ENCODE measurements around the gene ERI3.
"Not testable (repeated sequence)": the region's sequence is repeated elsewhere in the genome, so short reads cannot be mapped to it uniquely, and the experiment has no call there.

ERI3 gene

DNA sequence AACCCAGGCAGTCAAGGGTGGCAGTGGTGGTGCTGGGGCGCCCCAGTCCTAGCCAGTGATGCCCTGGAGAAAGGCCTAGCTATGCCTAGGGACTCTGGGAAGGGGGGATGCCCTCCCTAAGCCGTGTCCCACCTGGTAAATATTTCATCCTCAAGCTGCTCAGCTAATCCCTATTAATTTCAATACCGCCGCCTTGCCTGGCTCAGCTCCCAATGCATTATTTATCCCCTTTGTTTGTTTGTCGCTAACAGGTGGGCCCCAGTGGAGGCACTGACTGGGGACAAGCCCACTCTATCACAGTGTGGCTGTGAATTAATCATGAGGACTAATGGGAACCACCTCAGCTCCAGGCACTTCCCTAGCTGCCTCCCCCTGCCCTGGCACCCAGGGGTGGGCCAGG is 119.2 kb downstream of the ERI3 start:
- no peak for DNase-seq

DNA sequence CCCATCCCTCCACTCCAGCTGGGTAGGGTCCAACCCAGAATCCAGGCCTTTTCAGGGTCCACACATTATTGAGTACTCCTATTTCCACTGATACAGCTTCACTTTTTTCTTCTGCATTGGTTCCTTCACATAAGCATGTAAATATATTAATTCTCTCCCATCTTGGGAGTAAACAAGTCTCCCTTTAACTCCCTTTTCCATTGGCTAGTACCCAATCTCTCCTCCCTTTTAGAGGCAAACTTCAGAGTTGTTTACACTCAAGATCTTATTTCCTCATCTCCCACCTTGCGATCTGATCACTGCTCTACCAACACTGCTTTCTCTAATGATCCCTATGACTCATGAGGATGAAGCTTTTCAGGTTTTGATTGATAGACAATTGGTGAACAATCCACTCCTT is 121.5 kb downstream of the ERI3 start:
- no peak for DNase-seq

DNA sequence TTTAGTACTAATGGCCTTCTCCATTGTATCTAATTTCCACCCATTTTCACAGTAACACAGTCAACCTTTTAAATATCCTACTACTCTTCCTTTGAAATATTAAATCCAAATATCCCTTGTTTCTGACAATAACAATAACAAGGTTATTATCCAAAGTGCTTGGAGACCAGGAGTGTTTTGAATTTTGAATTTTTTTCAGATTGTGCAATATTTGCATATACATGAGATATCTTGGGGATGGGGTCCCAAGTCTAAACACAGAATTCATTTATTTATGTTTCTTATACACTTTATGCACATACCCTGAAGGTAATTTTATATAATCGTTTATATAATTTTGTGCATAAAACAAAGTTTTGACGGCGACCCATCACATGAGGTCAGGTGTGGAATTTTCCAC is 124.3 kb downstream of the ERI3 start:
- DNase-seq = no peak

DNA sequence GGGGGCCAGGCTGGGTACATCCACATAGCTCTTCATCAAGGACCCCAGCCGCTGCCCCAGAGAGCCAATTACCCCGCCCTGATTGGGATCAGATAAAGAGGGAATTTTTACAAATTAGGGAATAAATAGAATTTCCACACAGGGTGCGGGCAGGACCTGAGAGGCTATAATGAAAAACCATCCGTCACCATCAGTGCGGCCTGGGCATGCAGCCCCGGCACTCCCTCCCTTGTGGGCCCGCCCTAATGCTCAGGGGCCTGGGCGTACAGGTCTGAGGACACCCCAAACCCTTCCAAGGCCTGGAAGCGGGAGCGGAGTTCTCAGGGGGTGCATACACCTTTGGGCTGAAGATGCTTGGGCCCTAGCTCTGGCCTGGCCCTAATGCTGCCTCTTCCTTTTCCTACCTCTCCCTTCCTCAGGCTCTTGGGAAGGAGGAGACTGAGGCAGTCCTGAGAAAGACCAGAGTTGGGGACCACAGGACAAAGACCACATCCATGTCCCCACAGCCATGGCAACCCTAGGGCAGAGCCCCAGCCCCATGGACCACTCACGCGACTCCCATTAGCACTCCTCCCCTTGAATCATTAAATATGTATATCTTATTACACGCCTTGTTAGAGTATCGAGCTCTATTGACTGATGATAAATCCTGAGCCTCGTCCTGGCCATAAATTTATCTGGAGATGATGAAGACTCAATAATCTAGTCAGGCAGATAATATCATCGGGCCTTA is 125.5 kb downstream of the ERI3 start:
- no peak for DNase-seq

DNA sequence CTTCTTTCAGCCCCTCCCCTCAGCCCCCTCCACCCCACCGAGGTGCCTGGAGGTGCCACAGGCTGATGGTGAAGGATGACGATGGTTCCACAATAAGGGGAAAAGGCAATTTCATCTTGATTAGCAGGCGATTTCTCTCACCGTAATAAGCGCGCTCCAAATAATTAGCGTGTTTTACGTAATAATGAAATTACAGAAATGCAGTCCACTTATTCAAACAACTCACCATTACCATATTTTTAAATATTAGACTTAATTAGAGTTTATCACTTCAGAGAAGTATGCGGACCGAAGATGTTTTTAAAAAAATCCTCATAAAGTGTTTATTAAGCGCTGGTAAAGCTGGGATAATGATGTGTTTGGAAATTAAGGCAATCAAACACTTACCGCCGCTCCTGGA is 126.8 kb downstream of the ERI3 start:
- no peak for DNase-seq

DNA sequence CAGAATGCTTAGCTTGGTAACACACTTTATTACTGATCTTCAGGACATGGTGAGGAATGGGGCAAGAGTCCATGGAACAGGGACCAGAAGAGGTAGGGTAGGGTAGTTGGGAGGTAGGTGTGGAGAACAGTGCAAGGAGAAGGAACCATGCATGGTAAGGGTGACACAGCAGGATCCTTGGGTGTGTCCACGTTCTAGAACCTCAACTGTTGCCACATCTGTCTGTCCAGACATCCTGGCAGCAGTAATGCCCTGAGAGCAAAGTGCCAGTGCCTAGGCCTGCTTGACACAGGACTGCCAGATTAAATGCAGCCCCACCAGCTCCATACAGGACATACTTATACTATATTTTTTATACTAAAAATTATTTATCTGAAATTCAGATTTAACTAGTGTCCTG is 127.8 kb downstream of the ERI3 start:
- DNase-seq = peak; percentile 83

DNA sequence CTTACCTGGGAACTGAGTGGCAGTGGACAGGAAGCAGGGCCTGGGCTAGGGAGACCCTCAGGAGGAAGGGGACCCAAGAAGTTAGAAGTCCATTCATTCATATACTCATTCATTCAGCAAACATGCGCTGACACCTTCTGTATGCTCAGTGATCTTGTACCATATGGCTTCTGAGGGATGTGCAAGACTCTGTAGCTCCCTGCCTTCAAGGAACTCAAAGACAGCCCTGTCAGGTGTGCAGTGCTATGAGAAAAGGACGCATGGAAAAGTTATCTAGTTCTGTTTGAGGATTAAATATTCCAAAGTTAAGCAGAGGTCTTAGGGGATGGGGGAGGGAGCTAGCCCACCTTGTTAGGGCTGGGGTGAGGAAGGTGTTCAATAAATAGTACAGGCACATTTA is 129.3 kb downstream of the ERI3 start:
- DNase-seq = no peak

DNA sequence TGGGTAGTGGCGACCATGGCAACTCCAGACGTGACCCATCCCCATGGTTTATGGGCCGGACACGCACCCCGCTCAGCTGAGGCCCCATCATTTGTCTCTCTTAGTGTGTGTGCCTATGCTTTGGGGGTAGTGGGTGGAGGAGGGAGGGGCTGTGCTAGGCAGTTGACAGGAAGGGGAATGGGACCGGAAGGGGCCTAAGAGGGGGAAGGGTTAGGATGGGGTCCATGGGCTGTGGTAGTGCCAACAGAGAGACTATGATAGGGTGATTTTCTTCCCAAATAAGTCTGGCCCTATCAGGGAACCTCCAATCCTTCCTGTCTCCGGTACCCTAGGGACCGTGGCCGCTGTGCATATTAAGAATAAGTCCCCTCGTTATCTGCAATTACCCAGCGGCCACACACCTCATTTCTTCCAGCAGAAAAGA is 131.9 kb downstream of the ERI3 start:
- peak; percentile 69 for DNase-seq

DNA sequence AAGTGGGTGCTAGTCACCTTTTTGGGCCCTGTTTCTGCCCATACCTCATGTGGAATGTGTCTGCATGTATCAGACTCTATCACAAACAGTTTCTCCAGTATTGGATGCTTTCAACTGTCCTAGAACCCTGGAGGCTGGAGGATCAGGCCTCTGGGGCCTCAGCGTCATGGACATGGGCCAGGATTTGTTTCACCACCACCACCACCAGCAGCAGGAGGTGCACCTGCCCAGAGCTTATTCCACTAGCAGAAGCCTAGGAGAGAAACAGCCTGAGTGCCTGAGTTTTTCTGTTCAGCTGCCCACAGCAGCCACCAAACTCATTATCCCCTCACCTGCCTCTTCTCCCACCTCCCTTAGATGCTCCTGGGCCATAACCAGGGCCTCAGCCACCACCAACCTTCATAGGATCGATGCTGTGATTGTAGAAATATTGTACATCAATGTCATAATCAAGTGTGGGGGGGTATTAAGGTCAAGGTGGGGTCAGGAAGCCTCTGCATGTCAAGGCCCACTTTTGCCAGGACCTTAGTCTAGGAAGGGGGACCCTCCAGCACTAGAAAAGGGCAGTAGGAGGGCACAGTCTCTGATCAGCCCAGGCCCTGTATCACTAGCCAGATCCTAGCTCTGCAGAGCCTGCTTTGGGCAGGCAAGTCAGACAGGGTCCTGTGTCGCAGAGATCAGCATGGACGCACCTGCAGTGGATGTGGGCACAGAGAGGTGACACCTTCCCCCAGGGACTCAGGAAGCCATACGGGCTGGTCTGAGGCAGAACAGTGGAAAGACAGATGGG is 132.5 kb downstream of the ERI3 start:
- no peak for DNase-seq

DNA sequence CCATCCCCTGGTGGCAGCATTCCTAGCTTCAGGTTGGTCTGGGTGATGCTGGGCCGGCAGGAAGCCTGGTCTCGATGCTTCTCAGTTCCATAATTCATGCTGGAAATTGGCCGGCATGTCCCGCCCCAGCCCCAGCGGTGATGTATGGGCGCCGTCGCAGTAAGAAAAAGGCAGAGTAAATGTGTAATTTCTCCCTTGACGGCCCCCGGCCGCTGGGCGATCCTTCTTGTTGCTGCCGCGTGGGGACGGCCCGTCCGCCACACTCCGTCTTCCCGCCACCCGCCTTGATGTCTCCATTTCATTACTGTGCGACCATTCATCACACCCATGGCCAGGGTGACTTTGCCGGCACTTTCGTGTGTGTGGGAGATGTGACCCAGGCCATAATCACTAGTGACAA is 133.3 kb downstream of the ERI3 start:
- no peak for DNase-seq

DNA sequence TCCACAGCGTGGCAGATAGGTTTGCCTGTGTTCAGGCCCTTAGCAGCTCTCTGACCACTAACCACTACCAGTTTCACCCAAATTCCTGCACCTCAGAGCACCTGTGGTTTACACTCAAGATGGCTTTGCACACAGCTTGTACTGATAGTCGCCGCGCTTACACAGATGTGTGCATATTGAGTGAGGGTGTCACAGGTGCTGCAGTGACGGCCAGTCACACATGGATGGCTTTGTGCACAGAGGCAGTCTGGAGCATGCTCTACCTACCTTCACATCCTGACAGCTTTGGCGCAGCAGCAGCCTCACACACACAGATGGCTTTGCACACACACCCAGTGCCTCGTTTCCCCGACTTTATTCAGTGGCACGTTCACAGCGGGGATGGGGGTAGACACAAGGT is 134.3 kb downstream of the ERI3 start:
- no peak for DNase-seq

DNA sequence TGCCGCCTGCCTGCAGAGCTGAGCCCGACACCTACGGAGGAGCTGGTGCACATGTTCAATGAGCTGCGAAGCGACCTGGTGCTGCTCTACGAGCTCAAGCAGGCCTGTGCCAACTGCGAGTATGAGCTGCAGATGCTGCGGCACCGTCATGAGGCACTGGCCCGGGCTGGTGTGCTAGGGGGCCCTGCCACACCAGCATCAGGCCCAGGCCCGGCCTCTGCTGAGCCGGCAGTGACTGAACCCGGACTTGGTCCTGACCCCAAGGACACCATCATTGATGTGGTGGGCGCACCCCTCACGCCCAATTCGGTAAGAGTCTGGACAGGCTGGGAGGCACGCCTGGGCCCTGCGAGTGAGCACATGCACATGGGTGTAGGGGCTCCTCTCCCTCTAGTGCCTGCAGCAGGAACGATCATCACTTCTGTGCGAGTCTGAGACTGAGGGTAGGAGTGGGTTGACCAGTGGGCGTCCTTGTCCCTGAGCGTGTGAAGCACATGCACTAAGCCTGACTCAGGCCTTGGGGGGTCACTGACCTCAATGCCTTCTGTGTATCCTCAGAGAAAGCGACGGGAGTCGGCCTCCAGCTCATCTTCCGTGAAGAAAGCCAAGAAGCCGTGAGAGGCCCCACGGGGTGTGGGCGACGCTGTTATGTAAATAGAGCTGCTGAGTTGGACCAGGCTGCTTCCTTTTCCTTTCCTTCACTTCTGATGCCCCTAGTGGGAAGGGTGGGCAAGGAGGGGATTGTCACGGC is 134.9 kb downstream of the ERI3 start:
- no peak for DNase-seq

DNA sequence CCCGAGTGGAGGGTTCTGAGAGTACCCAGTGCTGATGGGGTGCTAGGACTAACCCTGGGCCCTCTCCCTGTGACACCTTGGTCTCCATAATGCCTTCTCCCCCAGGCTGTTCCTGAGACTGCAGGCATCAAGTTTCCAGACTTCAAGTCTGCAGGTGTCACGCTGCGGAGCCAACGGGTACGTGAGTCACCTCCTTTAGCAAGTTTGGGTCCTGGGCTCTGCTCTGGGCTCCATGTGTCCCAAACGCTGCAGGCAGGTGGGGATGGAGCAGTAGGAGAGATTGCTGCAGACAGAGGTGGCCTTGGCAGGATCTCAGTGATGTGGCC is 135.8 kb downstream of the ERI3 start:
- no peak for DNase-seq

DNA sequence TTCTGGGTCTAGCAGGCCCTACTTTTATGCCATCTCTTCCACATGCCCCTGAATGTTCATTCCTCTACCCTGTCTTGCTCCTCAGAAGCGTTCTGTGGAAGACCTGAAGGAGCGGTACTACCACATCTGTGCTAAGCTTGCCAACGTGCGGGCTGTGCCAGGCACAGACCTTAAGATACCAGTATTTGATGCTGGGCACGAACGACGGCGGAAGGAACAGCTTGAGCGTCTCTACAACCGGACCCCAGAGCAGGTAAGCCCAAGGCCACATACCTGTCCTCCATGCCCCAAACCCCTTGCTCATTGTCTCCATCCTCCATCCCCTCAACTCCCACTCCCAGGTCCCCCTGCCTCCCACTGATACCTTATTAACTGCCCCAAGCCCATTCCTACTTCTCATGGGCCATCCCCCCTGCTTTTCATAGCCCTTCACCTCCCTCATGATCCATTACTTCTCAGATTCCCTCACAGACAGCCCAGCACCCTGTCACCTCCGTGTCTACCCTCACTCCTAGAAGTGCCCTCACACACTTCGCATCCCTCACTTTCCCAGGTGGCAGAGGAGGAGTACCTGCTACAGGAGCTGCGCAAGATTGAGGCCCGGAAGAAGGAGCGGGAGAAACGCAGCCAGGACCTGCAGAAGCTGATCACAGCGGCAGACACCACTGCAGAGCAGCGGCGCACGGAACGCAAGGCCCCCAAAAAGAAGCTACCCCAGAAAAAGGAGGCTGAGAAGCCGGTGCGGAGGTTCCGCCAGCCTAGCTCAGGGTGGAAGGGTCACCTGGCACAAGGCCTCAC is 136.4 kb downstream of the ERI3 start:
- DNase-seq = no peak

DNA sequence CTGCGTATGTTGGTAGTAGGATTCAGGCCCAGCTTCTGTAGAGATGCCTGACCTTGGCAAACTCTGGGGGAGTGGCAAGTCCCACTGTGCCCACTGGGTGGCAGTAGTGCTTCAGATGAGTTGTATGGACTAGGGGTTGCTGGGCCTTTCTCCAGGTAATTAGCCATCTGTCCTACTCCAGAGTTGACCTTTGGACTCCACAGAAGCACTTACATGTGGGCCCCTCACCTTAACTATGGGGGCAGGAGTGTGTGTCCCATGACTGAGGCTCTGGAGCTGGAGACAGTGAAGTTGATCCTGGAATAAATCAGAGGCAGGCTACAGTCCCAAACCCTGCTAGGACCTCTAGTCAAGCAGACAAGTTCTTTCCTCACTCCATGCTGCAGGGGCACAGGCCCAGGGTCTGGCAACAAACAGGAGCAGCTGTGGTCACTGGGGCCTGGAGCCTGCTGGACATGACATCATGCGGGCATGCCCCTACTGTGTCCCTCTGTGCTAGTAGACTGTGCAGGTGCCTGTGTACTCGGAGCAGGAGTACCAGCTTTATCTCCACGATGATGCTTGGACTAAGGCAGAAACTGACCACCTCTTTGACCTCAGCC is 137.1 kb downstream of the ERI3 start:
- DNase-seq = peak; percentile 87

DNA sequence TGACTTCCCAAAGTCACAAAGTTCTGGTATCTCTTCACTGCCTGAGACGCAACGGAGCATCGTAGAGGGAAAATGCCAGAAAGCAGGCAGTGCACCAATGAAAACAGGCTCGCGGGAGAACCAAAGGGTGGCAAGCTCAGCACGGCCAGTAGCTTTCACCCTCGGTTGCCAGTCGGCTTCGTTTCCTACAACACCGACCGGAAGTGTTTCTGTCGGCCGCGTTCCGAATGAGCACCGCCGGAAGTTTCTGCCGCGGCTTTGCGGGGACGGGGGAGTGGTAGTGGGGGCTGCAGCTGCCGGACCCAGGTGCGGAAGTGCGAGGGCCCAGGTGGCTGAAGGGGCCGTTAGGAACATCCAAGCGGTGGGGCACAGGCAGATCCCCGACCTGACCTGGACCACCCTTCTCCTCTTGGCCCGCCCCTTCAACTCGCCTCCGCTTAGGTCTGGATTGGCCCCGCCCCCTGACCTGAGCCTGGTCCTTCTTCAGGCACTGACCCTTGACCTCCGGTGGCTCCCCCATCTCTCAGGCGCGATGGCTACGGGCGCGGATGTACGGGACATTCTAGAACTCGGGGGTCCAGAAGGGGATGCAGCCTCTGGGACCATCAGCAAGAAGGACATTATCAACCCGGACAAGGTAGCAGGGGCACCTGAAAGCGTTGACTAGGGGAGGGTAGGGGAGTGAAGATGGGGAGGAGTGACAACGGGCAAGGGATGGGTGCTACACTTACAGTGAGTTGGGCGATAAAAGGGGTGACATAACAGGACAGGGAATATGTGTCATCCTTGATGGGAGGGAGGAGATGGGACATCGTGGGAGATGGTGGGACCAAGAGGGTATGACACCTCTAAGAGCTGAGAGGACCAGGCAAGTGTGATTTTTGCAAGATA is 141.6 kb downstream of the ERI3 start, which contains the start of gene DMAP1:
Gene DMAP1, plus strand, starts transcription at position 250 of the 891 bp plus-strand sequence. Its CDS starts 283 bp downstream, at position 533.
- peak; percentile 94 for DNase-seq

DNA sequence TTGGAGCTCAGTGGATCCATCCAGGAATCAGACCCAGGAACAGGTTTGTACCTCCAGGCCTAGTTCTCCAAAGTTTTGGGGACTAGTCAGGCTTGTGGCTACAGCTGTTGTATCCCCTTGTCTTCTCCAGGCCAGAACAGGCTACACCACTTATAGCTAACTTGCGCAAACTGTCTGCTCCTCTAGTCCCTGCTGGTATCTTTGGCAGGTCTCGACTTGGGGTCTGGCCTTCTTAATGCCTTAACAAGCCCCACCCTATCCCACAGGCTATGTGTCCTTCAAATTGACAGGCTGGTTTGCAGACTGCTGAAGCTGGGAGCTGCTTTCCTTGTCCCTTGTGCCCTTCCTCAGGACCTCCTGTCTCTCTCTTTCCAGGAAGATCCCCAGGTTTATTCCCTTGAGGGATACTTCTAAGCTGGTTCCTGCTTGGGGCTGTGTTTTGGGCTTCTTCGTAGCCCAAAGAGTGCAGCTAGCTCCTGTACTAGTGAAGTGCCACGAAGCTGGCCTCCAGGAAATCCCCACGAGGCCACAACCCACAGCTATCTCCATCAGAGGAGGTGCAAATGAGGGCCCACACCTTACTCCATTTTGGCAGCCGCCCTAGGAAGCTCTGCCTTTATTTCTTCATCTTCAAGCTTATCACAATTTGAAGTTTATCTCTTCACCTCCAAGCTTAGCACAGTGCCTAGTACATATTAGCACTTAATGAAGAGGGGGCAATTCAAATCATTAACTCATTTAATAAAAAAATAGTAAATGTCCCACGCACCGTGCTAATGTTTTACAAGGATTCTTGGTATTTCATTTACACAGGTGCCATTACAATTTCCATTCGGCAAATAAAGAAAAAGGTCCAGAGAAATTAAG is 142.5 kb downstream of the ERI3 start:
- DNase-seq = peak; percentile 34

DNA sequence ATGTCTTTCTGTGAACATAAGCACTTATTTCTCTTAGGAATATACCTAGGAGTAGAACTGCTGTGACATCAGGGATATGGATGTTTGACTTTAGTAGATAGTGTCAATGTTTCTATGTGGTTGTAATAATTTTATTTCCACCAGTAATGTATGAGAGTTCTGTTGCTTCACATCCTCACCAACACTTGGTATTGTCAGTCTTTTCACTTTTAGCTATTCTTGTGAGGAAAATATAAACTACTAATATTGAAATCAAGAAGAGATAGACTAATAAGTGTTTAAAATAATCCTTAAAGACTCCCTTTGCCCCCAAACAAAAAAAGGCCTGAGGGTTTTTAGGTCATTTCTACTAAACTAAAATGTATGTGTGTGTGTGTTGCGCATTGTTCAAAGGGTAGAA is 144.5 kb downstream of the ERI3 start:
- no peak for DNase-seq

DNA sequence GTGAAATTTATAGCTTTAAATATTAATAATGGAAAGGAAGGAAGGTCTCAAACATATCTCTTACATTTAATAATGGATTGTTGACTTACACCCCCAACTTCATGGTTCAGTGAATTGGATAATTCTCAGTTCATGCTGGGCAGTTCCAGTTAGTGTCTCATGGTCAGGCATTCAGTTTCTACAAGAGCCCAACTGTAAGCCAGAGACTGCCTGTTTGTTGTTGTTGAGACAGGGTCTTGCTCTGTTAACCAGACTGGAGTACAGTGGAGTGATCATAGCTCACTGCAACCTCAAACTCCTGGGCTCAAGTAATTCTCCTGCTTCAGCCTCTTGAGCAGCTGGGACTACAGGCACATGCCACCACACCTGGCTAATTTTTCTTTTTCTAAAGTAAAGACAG is 146.8 kb downstream of the ERI3 start:
- no peak for DNase-seq

DNA sequence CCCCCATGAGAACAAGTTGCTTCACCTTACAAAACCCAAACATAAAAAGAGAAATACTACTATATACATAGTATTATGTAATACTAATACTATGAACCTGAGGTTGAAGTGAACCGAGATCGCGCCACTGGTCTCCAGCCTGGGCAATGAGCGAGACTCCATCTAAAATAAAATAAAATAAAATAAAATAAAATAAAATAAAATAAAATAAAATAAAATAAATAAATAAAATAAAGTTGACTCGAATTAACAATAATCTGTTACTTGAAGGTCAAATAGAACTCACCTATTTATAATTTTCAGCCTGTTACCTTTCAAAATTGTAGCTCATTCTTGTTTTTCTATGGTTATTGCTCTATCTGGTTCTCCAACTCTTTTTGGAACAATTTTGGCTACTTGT is 148.5 kb downstream of the ERI3 start:
- not testable (repeated sequence) for DNase-seq

Measured in hematopoietic multipotent progenitor cell treated with erythropoietin and hydrocortisone succinate and interleukin-3 and kit ligand, for 4 days (in vitro differentiated cells).